NCI-H510A treated with DMSO at 0.1 percent for 48 hours (cell line): ENCODE measurements around the gene WNT9B.

Source experiments
- DNase-seq: peaks from one replicate; lab custom pipeline; 2025; lab: John Stamatoyannopoulos, UW

WNT9B gene

DNA sequence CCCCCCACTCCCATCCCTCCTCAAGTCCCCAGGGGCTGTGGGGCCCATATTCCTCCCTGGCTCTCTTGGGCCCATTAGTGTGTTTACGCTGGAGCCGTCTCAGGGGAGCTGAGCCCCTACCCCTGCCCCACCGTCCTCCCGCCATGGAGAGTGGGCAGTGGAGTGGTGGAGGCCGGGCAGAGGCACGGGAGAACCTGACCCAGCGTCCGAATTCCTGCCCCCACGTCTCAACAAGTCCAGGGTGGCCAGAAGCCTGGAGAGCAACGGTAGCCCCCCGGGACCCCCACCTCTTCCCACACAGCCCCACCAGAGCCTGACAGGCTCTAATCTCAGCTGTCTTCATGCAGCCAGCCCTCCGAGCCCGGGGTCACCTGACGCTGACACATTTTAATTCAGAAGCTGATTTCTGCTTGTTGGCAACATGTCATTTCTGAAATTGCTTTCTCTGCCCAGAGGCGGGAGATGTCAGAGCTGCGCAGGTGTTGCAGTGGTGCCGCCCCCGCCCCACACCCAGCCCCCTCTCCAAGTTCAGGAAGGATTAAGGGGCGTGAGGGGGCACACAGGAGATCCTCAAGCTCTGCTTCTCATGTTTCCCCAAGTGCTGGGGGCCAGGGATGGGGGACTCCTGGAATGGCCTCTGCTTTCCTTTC, 32.6 kb downstream of the WNT9B start:
- DNase-seq, result no peak

DNA sequence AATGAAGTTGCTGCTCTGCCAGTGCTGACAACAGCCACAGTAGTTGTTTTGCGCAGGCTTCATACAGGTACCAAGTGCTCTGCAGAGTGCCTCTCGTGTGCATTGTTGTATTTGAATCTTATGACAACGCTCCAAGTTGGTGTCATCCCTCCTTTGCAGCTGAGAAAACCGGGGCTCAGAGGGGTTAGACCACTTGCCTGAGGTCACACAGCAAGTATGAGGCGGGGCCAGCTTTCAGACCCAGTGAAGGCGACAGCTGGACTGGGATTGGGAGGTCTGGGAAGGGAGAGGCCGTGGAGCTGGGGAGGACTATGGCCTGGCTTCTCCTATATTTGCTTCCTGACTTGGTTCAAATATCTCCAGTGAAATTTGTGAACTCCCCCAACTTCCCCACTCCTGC, 33.2 kb downstream of the WNT9B start:
- DNase-seq, result no peak

DNA sequence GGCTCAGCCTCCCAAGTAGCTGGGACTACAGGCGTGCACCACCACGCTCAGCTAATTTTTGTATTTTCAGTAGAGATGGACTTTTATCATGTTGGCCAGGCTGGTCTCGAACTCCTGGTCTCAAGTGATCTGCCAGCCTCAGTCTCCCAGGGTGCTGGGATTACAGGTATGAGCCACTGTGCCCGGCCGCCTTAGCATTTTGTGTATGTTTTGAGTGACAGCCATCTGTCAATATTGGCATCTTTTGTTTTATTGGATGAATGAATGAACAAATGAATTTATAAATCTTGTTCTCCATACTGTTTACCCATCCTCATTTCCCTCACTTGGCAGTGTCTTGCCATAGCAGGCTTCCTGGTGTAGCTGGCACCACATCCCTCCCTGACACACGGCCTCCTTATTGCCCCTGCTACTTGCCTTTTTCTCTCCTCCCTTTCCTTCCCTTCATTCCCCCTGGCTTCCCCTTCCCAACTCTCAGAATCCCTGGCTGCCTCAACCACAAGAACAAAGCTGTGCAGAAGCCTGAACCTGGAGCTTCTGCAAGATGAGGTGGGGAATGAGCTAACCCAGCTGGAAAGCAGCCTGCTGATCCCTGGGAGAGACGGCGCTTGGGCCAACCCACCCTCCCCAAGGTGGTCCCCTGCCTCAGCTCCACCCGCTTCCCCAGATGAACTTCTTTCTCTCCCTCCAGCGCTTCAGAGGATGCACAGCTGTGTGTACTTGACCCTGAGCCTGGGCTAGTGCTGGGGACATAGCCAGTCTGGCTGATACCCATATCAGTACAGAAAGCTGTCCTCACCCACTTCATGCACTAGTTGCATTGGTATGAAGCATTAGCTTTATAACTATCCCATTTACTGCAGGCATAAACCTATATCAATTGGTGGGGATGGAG, 34.3 kb downstream of the WNT9B start:
- DNase-seq, result no peak

DNA sequence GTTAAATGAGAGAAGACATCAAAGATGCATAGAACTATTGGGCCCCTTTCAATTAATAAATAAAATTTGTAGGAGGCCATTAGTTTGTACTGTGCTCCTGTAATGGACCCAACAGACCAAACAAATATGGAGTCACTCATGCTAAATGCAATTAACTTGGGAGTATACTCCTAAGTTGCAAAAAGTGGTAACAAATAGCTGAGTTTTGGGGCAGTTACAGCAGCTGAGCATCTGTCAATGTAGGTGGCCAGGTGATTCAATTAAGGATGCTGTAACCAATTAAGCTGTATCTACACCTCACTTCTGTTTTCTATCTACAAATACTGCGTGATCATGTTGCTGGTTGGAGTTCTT, 34.9 kb downstream of the WNT9B start:
- no peak for DNase-seq

DNA sequence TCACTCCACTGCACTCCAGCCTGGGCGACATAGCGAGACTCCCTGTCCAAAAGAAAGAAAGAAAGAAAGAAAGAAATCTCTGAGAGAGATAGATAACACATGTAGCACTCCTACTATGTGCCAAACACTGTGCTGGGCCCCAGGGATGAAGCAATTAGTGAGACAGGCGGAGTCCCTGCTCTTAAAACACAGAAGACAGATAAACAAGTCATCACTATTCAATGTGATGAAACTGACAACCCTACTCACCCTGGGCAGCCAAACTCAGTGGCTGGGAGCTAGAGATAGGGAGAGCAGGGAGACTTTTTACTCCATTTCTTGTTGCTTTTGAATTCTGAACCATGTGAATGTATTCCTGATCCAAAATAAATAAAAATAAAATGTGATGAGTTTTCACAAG, 36.3 kb downstream of the WNT9B start:
- no peak for DNase-seq

DNA sequence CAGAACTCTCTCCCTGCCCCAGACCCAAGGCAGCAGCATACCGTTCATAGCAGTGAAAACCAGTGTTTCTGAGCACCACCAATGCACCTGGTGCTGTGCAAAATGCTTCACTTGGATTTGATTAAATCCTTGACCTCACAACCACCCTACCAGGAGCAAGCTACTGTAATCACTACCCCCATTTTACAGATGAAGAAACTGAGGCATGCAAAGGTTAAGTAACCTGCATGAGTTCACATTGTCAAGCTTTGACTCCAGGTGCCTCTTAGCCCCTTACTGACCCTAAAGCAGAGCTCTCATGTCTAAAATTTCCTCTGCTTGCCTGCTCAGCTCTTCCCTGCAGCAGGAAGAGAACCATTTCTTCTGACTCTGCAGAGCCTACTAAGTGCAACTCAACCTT, 37.3 kb downstream of the WNT9B start:
- DNase-seq, result no peak

DNA sequence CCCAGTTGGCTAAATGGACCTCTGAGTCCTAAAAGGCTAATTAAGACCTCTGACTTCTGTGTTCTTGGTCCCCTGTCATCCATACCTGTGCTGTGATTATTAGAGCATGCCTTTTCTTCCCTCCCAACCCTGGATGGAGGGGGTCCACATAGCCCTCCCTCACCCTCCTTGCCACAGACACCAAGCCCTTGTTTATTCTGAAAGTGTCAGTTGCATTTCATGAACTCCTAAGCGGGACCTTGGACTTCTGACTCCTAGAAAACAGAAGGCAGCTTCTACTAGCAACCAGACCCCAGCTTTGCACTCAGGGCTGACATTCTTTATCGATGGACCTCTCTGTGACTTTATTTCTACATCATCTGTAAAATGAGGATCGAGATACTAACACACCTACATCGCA, 38.1 kb downstream of the WNT9B start:
- no peak for DNase-seq

DNA sequence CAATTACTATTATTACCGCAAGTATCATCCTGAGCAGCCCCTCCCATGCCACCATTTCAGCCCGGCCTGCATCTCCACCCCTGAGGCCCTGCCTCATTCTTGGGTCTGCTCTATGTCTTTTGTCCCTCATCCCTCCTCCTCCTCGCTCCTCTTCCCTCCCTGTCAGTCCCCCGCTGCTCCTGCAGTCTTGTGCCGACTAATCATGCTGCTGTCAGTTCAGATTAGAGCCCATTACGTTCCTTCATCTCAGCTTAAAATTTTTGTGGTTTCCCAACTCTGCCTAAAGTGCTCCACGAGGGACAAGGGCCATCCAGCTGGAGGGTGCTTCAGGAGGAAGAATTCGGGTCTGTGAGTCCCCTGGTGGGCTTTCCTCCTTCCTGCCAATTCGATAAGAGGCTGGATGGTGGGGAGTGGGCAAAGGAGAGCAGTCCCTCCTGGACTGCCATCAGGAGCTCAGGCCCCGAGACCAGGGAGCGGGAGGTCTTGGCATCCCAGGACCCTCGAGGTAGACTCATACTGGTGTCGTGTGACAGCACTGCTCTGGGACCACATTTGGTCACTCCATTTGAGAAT, 38.7 kb downstream of the WNT9B start:
- no peak for DNase-seq

DNA sequence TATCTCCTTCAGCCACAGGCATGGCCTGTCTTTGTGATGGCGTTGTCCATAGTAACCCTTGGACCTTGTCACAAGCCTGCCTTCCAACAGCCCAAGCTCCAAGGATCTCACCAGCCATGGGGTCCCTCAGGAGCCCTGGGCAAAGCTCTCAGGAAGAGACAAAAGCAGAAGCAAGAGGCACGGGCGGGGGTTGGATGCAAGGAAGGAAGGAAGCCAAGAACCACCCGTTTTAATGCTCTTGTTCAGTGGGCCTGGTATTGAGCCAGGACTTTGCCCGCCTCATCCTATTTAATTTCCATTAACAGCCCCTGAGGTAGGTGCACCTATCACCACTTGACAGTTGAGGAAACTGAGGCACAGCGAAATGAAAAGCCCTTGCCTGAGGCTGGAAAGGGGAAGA, 39.3 kb downstream of the WNT9B start:
- no peak for DNase-seq

DNA sequence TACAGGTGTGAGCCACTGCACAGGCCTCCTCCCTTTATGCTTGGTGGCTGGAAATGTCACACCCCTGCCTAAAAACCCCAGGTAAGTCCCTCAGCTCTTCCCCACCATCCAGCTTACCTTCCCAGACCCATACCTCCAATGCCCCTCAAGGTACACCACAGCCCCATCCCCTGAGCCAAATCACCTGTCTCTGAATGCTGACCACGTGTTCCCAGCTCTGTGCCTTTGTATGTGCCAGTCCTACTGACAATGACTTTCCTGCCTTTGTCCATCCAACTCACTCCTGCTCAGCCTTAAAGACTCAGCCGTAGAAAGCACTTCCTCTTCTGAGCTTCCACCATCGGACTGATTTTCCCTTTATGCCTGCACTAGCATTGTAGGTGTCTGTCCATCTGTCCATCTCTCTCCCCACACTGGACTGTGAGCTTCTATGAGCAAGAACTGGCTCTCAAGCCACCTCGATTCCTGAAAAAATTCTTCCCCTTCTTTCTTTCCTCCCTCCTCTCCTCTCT, 40.9 kb downstream of the WNT9B start:
- DNase-seq, result no peak

DNA sequence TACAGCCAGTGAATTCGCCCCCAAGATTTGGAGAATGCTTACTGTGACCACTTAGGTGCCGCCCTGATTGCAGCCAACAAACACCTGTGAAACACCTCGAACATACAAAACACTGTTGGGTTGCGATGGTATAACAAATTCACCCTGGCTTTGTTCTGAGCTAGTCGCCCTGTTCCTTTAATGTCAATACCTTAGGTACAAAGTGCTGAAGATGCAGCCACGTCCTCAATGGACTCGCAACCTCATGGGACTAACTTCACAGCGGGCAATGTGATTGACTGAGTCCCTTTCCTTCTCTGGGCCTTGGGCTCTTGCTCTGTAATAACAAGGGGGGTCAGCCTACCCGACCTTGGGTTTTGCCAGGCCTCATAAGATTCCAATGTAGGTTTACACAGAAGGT, 42.6 kb downstream of the WNT9B start:
- DNase-seq, result no peak

DNA sequence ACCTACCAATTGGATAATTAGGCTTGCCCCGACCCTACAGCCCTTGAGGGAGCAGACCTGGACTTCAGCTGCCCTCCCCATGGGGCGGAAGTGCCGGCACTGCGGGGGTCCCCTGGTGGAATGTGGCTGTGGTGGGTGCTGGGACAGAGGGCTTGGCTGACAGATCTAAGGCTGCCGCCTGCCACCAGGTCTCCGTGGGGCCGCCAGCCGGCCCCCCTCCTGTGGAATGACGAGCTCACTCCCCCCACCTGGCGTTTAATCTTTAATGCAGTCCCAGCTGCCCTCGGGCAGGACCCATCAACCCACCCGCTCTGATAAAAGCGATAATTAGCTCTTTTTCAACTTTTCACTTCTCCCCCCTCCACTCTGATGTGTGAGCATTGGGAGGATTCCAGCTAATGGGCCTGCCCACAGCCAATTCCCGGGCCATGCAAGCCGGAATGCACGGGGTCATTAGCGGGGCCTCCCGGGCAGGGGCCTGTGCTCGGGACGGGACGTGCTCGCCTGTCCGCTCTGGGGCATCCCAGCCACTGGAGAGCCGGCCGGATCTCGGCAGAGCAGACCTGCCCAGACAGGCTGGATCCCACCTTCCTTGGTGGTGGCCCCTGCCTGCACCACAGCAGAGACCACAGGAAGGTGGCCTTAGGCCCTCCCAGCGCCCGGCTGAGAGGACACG, 43.2 kb downstream of the WNT9B start:
- DNase-seq, result no peak

DNA sequence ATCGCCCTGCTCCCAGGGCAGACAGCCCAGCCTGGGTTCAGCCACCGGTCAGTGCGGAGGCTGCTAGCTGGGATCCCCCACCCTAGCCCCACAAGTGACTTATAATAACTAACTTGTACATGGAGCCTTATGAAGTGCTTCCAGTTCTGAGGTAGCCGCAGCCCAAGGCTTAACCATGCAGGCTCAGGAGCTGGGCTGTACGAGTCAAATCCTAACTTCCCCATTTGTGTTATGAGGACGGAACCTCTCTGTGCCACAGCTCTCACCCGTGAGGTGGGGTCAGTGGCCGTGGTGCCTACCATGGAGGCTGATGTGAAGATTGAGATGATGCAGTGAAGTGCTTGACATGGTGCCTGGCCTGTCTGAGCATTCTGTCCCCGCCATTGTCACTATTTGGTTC, 43.8 kb downstream of the WNT9B start:
- no peak for DNase-seq

DNA sequence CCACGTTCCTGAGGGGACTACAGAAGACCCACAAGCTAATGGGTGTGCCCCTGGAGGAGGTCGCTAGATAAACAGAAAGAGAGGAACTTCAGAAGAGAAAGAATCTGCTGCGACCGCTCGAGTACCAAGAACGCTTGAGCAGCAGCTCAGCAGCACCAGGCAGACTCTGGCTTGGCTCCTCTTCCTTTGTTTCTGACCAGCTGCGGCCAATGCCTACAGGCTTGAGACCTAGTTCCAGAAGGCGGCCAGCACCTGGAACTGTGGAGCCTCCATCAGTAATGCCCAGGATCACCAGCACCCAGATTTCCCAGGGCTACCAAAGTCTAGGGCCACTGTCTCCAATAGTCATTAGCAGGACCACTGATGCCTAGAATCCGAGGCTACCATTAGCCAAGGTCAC, 45.6 kb downstream of the WNT9B start:
- DNase-seq, result no peak

DNA sequence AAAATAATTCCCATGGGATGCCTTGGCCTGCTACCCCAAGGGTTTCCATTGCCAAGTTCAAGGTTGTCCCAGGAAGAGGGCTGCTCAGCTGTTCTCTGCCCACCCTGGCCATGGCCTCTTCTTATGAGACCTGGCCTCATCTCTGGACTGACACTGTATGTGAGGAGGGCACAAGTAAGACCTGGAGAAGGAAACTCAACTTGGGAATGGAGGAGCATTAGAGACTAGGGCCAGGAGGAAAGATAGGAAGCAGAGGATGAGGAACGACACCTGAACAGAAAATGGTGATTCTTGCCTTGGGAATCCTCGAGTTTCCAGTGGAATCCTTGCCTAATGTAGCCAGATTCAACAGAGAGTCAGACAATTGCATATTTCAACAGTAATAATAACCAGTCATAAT, 47.0 kb downstream of the WNT9B start:
- DNase-seq, result no peak

DNA sequence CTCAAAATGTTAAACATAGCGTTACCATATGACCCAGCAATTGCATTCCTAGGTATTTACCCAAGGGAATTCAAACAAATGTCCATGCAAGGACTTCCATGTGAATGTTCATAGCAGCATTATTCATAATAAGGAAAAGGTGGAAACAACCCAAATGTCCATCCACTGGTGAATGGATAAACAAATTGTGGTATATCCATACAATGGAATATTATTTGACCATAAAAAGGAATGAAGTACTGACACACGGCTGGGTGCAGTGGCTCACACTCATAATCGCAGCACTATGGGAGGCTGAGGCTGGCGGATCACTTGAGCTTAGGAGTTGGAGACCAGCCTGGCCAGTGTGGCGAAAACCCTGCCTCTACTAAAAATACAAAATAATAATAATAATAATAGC, 47.5 kb downstream of the WNT9B start:
- no peak for DNase-seq

DNA sequence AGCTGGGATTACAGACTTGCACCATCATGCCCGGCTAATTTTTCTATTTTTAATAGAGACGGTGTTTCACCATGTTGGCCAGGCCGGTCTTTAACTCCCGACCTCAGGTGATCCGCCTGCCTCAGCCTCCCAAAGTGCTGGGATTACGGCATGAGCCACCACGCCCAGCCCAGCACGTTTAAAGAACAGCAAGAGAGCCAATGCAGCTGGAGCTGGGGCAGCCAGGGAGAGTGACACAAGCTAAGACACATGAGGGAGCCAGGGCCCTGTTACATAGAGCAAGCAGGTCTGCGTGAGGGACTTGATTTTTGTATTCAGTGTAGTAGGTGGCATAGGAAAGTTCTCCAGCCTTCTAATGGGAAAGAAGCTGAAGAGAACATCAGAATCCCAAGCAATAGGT, 49.9 kb downstream of the WNT9B start:
- DNase-seq, result no peak

DNA sequence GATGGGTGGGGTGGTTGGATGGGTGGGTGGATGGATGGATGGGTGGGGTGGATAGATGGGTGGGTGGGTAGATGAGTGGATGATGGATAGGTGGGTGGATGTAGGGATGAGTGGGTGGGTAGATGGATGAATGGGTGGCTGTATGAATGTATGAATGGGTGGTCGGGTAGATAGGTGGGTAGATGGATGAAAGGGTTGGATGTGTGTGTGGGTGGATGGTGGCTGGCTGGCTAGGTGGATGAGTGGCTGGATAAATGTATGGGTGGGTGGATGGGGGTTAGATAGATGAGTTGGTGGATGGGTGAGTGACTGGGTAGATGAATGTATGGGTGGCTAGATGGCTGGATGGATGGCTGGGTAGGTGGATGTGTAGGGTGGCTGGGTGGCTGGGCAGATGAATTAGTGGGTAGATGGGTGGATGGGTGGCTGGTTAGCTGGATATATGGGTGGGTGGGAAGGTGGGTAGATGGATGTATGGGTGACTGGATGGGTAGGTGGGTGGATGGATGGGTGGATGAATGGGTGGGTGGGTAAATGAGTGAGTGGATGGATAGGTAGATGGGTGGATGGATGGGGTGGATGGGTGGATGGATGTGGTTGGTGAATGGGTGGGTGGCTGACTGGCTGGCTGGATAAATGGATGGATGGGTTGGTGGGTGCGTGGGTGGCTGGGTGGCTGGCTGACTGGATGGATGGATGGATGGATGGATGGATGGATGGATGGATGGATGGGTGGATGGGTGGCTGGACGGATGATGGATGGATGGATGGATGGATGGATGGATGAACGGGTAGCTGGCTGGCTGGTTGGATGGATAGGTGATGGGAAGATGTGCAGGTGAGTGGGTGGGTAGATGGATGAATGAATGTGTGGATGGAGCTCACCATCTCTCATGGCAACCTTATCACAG, 52.6 kb downstream of the WNT9B start:
- DNase-seq, result no peak

DNA sequence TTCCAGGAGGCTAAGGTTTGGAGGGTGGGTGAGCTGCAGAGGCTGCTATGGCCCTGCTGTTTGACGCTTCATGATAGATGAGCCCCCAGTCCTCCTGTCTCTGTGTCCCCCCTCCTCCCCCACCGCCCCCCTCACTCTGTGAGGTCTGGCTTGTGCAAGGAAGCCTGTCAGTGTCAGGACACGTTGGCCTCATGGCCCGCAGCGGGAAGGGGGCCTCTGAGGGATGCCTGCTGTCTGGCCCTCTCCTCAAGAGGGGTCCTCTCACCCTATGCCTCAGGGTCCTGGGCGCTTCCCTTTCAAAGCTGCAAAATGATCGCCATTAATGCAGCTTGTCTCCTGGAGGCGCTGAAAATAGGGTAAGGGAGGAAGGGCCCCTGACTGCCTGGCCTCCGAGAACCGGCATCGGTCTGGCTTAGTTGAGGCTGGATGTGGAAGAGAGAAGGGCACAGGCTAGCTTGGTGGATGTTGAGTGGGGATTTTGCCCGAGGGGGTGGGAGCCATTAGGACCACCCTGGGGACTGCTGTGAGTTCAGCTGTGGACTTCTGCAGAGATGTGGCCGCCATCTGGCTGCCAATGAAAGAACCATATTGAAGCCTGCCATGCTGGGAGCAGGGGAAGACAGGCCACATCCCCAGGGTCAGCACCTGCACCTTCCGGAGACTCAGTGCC, 56.8 kb downstream of the WNT9B start:
- no peak for DNase-seq

DNA sequence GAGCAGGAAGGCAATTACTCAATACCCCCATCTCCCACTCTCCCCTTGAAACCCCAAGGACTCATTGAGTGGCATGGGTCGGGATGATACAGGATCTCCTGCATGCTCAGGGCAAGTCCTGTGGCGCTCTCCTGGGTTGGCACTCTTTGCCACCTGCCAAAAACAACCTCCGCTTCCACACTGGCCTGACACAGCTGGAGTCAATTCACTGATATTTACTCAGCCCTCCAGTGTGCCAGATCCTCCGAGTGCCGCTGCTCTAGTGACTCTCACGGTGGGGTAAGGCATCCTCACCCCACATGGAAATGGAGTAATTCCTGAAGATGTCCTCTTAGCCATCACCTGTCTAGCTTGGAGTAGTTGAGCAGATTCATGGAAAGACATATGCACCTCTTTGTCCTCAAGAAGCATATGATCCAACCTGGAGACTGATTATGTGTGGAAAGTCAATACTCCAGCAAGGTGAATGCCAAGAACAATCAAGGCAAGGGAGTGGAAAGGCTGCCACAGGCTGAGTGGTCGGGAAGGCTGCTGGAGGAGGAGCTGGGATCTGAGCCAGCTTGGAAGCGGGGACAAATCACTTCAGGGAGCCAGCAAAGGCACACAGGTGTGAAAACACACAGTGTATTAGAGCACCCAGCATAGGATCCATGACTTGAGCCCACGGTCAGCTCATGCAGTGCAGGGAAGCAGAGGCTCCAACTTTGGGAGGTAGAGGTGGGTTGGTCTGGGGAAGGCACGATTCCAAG, 59.0 kb downstream of the WNT9B start:
- peak; percentile 24 for DNase-seq
